NCI-H2081 treated with DMSO at 0.1 percent for 48 hours (cell line): Measurements from ENCODE around the gene ENDOV.
"Not testable (repeated sequence)": the region's sequence is repeated elsewhere in the genome, so short reads cannot be mapped to it uniquely, and the experiment has no call there.

Experiments
- DNase-seq: peaks from one replicate; lab custom pipeline; 2025; lab: John Stamatoyannopoulos, UW

The ENDOV gene

DNA sequence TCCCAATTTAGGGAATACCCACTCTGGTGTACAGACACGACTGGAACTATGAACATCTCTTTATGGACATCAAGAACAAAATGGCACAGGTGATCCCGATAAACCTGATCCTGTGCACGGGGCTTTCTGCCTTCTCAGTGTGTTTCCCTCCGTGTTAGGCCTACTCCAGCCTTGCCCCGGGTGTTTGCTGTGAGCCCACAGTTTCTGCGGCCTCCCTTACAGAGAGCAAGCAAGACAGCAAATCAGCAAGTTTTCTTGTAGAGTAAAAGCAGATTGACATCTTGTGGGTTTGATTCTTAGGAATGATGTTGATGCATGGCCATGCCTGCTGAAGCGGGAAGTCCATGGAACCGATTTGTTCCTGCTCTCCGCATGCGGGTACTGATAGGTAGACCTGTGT lies 26.4 kb upstream of the ENDOV start:
- DNase-seq: no peak

GRCh38 chr17:80389011-80389995 lies 25.7 kb upstream of the ENDOV start:
- DNase-seq: no peak

GRCh38 chr17:80393241-80393890 lies 21.6 kb upstream of the ENDOV start:
- no peak for DNase-seq

DNA sequence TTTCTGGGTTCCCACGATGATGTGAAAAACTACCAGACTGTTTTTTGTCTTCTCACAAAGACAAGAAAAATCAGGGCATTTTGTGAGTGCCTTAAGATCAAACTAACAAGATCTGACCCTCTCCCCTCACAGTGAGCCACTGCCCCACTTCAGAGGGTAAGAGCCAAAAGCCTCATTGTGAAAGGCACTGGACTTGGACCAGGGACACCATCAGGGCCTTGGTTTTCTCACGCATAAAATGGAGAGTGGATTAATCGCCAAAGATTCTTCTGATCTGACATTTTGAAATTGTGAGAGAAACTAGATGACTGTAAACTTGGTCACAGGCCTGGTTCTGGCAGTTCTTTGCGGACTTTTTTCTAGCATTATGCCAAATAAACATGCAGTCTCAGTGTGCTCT lies 21.0 kb upstream of the ENDOV start:
- no peak for DNase-seq

DNA sequence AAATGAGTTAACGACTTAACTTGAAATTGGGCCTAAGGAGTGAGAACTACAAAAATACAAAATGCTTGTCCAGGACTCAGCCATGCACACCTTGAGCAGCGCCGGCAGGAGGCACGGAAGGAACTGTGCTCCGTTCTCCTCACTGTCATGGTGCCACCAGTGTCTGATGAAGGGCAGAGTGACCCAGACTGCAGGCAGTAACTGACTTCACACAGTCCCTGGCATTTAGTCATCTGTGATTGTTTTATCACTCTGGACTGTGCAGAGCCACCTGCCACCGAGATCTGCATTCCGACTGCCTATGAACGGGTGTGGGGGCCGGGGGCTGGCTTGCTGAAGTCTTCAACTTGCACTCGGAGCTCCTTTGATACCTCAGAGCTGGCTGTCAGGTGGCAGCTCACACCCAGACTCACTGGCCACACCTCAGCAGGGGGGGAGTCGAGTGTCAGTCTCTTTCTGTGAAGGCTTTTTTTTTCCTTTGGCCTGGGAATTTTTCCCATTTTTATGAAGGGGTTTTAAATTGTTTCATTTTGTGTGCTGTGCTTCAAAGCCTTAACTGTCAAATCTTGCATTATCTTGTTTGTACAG lies 20.2 kb upstream of the ENDOV start:
- DNase-seq: no peak

GRCh38 chr17:80395402-80396151 lies 19.4 kb upstream of the ENDOV start:
- no peak for DNase-seq

- no peak for DNase-seq
Measured at GRCh38 chr17:80396157-80397033, 18.6 kb upstream of the ENDOV start.

GRCh38 chr17:80397034-80397387 lies 18.0 kb upstream of the ENDOV start:
- no peak for DNase-seq

- no peak for DNase-seq
Measured at GRCh38 chr17:80397686-80398085, 17.3 kb upstream of the ENDOV start.

DNA sequence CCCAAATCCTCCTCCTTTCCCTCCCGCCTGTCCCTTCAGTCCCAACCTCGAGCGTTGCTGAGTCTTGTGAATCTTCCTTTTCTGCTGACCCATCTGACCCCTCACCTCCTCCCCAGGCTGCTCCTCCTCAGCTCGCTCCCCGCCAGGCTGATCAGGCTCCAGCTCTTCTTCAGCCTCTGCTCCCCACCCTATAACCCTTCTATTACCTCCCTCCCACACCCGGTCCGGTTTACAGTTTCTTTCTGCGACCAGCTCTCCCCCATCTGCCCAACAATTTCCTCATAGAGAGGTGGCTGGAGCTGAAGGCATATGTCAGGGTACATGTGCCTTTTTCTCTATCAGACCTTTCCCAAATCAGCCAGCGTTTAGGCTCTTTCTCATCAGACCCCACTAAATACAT lies 13.9 kb upstream of the ENDOV start:
- DNase-seq: not testable (repeated sequence)

DNA sequence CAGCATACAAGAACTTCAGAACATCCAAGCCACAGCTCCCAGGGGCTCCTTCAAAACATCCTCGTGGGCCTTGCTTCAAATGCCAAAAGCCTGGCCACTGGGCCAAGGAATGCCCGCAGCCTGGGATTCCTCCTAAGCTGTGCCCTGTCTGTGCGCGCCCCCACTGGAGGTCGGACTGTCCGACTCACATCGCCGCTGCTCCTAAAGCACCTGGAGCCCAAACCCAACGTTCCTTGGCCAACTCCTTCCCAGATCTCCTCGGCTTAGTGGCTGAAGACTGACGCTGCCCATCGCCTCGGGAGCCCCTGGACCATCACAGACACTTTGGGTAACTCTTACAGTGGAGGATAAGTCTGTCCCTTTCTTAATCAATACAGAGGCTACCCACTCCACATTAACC lies 12.9 kb upstream of the ENDOV start:
- DNase-seq: not testable (repeated sequence)

- no peak for DNase-seq
Measured at GRCh38 chr17:80402959-80403358, 12.0 kb upstream of the ENDOV start.

GRCh38 chr17:80406146-80406545 lies 8.8 kb upstream of the ENDOV start:
- no peak for DNase-seq

DNA sequence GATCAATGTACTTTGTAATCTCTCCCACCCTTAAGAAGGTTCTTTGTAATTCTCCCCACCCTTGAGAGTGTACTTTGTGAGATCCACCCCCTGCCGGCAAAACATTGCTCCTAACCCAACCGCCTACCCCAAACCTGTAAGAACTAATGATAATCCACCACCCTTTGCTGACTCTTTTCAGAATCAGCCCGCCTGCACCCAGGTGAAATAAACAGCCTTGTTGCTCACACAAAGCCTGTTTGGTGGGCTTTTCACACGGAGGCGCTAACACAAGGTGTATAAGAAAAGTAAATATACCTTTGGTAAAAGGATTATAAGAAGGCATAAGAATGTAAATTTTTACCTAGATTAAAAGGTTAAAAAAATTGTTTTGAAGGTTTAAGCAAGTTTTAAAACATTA lies 7.0 kb upstream of the ENDOV start:
- DNase-seq: not testable (repeated sequence)

DNA sequence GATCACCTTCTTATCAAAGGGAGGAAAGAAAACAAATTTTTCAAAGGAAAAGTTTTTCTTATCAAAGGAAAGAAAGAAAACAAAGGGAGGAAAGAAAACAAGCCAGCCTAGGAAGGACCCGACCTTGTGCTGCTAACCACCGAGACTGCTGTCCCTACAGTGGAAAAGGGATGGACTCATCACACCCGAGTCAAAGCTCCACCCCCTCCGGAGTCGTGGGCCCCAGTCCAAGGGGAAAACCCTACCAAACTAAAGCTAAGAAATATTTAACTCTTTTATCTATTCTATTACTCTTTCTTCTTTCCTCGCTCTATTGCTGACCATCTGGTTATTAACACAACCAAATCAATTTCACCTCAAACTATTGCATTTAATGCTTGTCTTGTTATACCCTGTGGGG lies 6.1 kb upstream of the ENDOV start:
- DNase-seq: no peak

- DNase-seq: no peak
Measured at GRCh38 chr17:80409626-80410025, 5.3 kb upstream of the ENDOV start.

- not testable (repeated sequence) for DNase-seq
Measured at GRCh38 chr17:80410441-80411087, 4.4 kb upstream of the ENDOV start.

DNA sequence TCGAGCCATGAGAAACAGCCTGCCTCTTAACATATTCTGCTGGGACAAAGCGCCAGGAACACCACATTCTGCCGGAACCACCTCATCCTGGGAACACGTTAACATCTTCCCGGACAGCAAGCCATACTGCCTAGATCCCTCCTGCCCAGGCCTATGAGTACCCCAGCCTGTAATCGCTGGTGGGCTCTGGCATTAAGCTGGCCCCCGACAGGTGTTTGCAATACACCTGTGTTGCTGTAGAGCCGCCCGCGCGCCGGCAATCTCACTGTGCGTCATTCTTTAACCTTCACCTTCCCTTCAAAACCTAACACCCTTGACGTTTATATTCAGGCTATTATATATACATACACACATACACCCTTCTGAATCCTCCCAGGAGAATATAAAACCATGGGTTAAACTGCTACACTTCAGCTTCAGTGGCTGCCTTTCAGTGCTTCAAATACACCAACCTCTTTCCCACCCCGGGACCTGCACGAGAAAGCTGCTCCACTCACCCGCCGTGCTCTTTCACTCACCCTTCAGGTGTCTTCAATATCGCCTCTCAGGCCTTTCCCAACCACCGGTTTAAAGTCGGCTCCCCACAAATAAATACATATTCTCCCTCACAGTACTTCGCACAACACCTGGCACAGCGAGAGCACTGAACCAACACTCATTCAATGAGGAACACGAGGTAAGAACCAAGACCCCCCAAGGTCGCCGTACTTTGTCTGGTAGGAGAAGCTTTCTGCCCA lies 1.0 kb upstream of the ENDOV start:
- DNase-seq: no peak

- DNase-seq: no peak
Measured at GRCh38 chr17:80414508-80414802, 512 bp upstream of the ENDOV start.

GRCh38 chr17:80415626-80416137 lies 715 bp downstream of the ENDOV start:
- no peak for DNase-seq
